ENCODE measurements around the gene ZBED2. TPM values are rescaled to one million over a fixed set of nuclear protein-coding genes. Genes with fewer than 3 reads are reported as not detected.
"Not testable (repeated sequence)": the region's sequence is repeated elsewhere in the genome, so short reads cannot be mapped to it uniquely, and the experiment has no call there.

The ZBED2 gene
- total RNA-seq, 4 donors from 2014 or later: not detected

GRCh38 chr3:111571282-111571681, 23.9 kb downstream of the ZBED2 start:
- H3K4me3 ChIP-seq: no peak overlapping the region
- no peak for DNase-seq
- no peaks in the 10 kb centered on the region for H3K36me3 ChIP-seq
- H3K27ac ChIP-seq: no peak overlapping the region
- no peaks in the 10 kb centered on the region for H3K9me3 ChIP-seq
- H3K4me1 ChIP-seq: no peaks in the 10 kb centered on the region
- intact Hi-C loops (cut with DNase I; ENCODE audit: low total_unique reads): no loop called here
- in situ Hi-C loops (cut with MboI; ENCODE audit: low sequenced_read_pairs in 4 of 4): no loop called here
- no peaks in the 10 kb centered on the region for H3K27me3 ChIP-seq
- TF ChIP-seq POLR2A (IDR thresholded peaks at IDR 0.05) (no peak), CTCF (IDR thresholded peaks at IDR 0.05 in 4 of 5, conservative IDR thresholded peaks at IDR 0.05 in 1 of 5) (no peak)
- no peak for ATAC-seq

GRCh38 chr3:111570404-111571030, 24.6 kb downstream of the ZBED2 start:
- Histone ChIP-seq H3K27ac (no peak overlapping the region), H3K9me3 (no peaks in the 10 kb centered on the region), H3K36me3 (no peaks in the 10 kb centered on the region), H3K4me1 (no peaks in the 10 kb centered on the region), H3K4me3 (no peak overlapping the region), H3K27me3 (no peaks in the 10 kb centered on the region)
- in situ Hi-C loops (cut with MboI; ENCODE audit: low sequenced_read_pairs in 4 of 4) (no loop called here), intact Hi-C loops (cut with DNase I; ENCODE audit: low total_unique reads) (no loop called here)
- ATAC-seq (no peak), DNase-seq (no peak)
- no peak for TF ChIP-seq CTCF (IDR thresholded peaks at IDR 0.05 in 4 of 5, conservative IDR thresholded peaks at IDR 0.05 in 1 of 5)
- no peak for TF ChIP-seq POLR2A (IDR thresholded peaks at IDR 0.05)

- TF ChIP-seq CTCF (IDR thresholded peaks at IDR 0.05 in 4 of 5, conservative IDR thresholded peaks at IDR 0.05 in 1 of 5) (no peak), POLR2A (IDR thresholded peaks at IDR 0.05) (no peak)
- intact Hi-C loops (cut with DNase I; ENCODE audit: low total_unique reads): no loop called here
- no peak for ATAC-seq
Observed at GRCh38 chr3:111568911-111569310, 26.2 kb downstream of the ZBED2 start.

GRCh38 chr3:111568355-111568754, 26.8 kb downstream of the ZBED2 start:
- TF ChIP-seq CTCF (IDR thresholded peaks at IDR 0.05 in 4 of 5, conservative IDR thresholded peaks at IDR 0.05 in 1 of 5) (no peak), POLR2A (IDR thresholded peaks at IDR 0.05) (no peak)

More at GRCh38 chr3:111568911-111569310, 26.2 kb downstream of the ZBED2 start:
- in situ Hi-C loops (cut with MboI; ENCODE audit: low sequenced_read_pairs in 4 of 4): no loop called here
- Histone ChIP-seq H3K27me3 (no peaks in the 10 kb centered on the region), H3K4me1 (no peaks in the 10 kb centered on the region), H3K27ac (no peak overlapping the region), H3K9me3 (no peaks in the 10 kb centered on the region), H3K36me3 (no peaks in the 10 kb centered on the region), H3K4me3 (no peak overlapping the region)
- no peak for DNase-seq

GRCh38 chr3:111566844-111567243, 28.3 kb downstream of the ZBED2 start:
- no peak for TF ChIP-seq CTCF (IDR thresholded peaks at IDR 0.05 in 4 of 5, conservative IDR thresholded peaks at IDR 0.05 in 1 of 5)
- TF ChIP-seq POLR2A (IDR thresholded peaks at IDR 0.05): no peak
- H3K27ac ChIP-seq: no peak overlapping the region
- DNase-seq (no peak), ATAC-seq (no peak)
- intact Hi-C loops (cut with DNase I; ENCODE audit: low total_unique reads): no loop called here
- H3K27me3 ChIP-seq: no peaks in the 10 kb centered on the region
- no peaks in the 10 kb centered on the region for H3K9me3 ChIP-seq
- in situ Hi-C loops (cut with MboI; ENCODE audit: low sequenced_read_pairs in 4 of 4): no loop called here
- H3K36me3 ChIP-seq: no peaks in the 10 kb centered on the region
- no peak overlapping the region for H3K4me3 ChIP-seq
- no peaks in the 10 kb centered on the region for H3K4me1 ChIP-seq

More at GRCh38 chr3:111568355-111568754, 26.8 kb downstream of the ZBED2 start:
- no peaks in the 10 kb centered on the region for H3K36me3 ChIP-seq
- H3K27ac ChIP-seq: no peak overlapping the region
- H3K9me3 ChIP-seq: no peaks in the 10 kb centered on the region
- intact Hi-C loops (cut with DNase I; ENCODE audit: low total_unique reads) (no loop called here), in situ Hi-C loops (cut with MboI; ENCODE audit: low sequenced_read_pairs in 4 of 4) (no loop called here)
- DNase-seq (no peak), ATAC-seq (no peak)
- H3K4me1 ChIP-seq: no peaks in the 10 kb centered on the region
- H3K27me3 ChIP-seq: no peaks in the 10 kb centered on the region
- H3K4me3 ChIP-seq: no peak overlapping the region

- H3K9me3 ChIP-seq; in situ Hi-C loops (cut with MboI; ENCODE audit: low sequenced_read_pairs in 4 of 4); H3K36me3 ChIP-seq; H3K27me3 ChIP-seq; intact Hi-C loops (cut with DNase I; ENCODE audit: low total_unique reads); H3K4me1 ChIP-seq; H3K27ac ChIP-seq; DNase-seq; ATAC-seq; H3K4me3 ChIP-seq: not testable (repeated sequence)
Observed at GRCh38 chr3:111561902-111562301, 33.2 kb downstream of the ZBED2 start.
